ENCODE measurements around the gene NPBWR2.
A peak's percentile ranks its signal among the peaks of the same experiment; 100 is the strongest.
"Not testable (repeated sequence)": the region's sequence is repeated elsewhere in the genome, so short reads cannot be mapped to it uniquely, and the experiment has no call there.

NPBWR2 gene

GRCh38 chr20:64133951-64134407, 26.6 kb upstream of the NPBWR2 start:
- peaks cover 31% of the 10 kb centered on the region for H3K27me3 Mint-ChIP-seq
- ATAC-seq (peak; percentile 26), DNase-seq (no peak)
- H3K4me1 Mint-ChIP-seq = no peaks in the 10 kb centered on the region
- peak overlapping the region in 1 of 2 donors; percentile 71 for H3K27ac Mint-ChIP-seq
- H3K4me3 Mint-ChIP-seq = no peak overlapping the region
- H3K9me3 Mint-ChIP-seq = no peaks in the 10 kb centered on the region

GRCh38 chr20:64131406-64131805, 24.0 kb upstream of the NPBWR2 start:
- peak; percentile 52 for ATAC-seq
- H3K4me1 Mint-ChIP-seq = no peaks in the 10 kb centered on the region
- DNase-seq = no peak
- H3K4me3 Mint-ChIP-seq = no peak overlapping the region
- no peaks in the 10 kb centered on the region for H3K9me3 Mint-ChIP-seq
- peaks cover 42% of the 10 kb centered on the region for H3K27me3 Mint-ChIP-seq
- no peak overlapping the region for H3K27ac Mint-ChIP-seq

- Mint-ChIP-seq H3K4me1 (no peaks in the 10 kb centered on the region), H3K9me3 (no peaks in the 10 kb centered on the region), H3K27me3 (peaks cover 38% of the 10 kb centered on the region), H3K4me3 (no peak overlapping the region), H3K27ac (no peak overlapping the region)
- DNase-seq (no peak), ATAC-seq (no peak)
Observed at GRCh38 chr20:64130876-64131275, 23.5 kb upstream of the NPBWR2 start.

- Mint-ChIP-seq H3K4me3 (no peak overlapping the region), H3K4me1 (no peaks in the 10 kb centered on the region), H3K27me3 (peaks cover 32% of the 10 kb centered on the region), H3K9me3 (no peaks in the 10 kb centered on the region), H3K27ac (no peak overlapping the region)
- DNase-seq (no peak), ATAC-seq (no peak)
Observed at GRCh38 chr20:64130271-64130670, 22.9 kb upstream of the NPBWR2 start.

GRCh38 chr20:64129146-64129782, 21.9 kb upstream of the NPBWR2 start:
- ATAC-seq (no peak), DNase-seq (no peak)
- Mint-ChIP-seq H3K9me3 (no peaks in the 10 kb centered on the region), H3K27ac (no peak overlapping the region), H3K4me3 (no peak overlapping the region), H3K4me1 (no peaks in the 10 kb centered on the region), H3K27me3 (peaks cover 23% of the 10 kb centered on the region)

GRCh38 chr20:64123517-64123916, 16.2 kb upstream of the NPBWR2 start:
- Mint-ChIP-seq H3K4me1 (peaks cover 13% of the 10 kb centered on the region), H3K27me3 (peaks cover 25% of the 10 kb centered on the region)
- not testable (repeated sequence) for DNase-seq, H3K27ac Mint-ChIP-seq, ATAC-seq, H3K4me3 Mint-ChIP-seq, H3K9me3 Mint-ChIP-seq

- not testable (repeated sequence) for H3K9me3 Mint-ChIP-seq, H3K4me3 Mint-ChIP-seq, DNase-seq, ATAC-seq, H3K27ac Mint-ChIP-seq
- Mint-ChIP-seq H3K4me1 (peaks cover 13% of the 10 kb centered on the region), H3K27me3 (peaks cover 20% of the 10 kb centered on the region)
Observed at GRCh38 chr20:64122927-64123326, 15.6 kb upstream of the NPBWR2 start.

- Mint-ChIP-seq H3K4me1 (peaks cover 13% of the 10 kb centered on the region), H3K27me3 (peaks cover 20% of the 10 kb centered on the region), H3K27ac (no peak overlapping the region), H3K9me3 (no peaks in the 10 kb centered on the region), H3K4me3 (no peak overlapping the region)
- ATAC-seq (no peak), DNase-seq (no peak)
Observed at GRCh38 chr20:64121586-64121985, 14.2 kb upstream of the NPBWR2 start.

GRCh38 chr20:64119681-64120341, 12.4 kb upstream of the NPBWR2 start:
- peak; percentile 27 for ATAC-seq

GRCh38 chr20:64119301-64119680, 11.9 kb upstream of the NPBWR2 start:
- Mint-ChIP-seq H3K27me3 (peaks cover 20% of the 10 kb centered on the region), H3K4me3 (no peak overlapping the region), H3K27ac (no peak overlapping the region), H3K9me3 (no peaks in the 10 kb centered on the region), H3K4me1 (peaks cover 13% of the 10 kb centered on the region)
- ATAC-seq = no peak
- DNase-seq = no peak

More at GRCh38 chr20:64119681-64120341, 12.4 kb upstream of the NPBWR2 start:
- peak overlapping the region; percentile 66 to 78 for H3K4me3 Mint-ChIP-seq
- peaks cover 20% of the 10 kb centered on the region for H3K27me3 Mint-ChIP-seq
- peak overlapping the region in 1 of 2 donors; percentile 78 for H3K27ac Mint-ChIP-seq
- no peak for DNase-seq
- H3K9me3 Mint-ChIP-seq = no peaks in the 10 kb centered on the region
- peaks cover 13% of the 10 kb centered on the region for H3K4me1 Mint-ChIP-seq

GRCh38 chr20:64117432-64117777, 10.0 kb upstream of the NPBWR2 start:
- not testable (repeated sequence) for ATAC-seq, DNase-seq, H3K9me3 Mint-ChIP-seq, H3K4me3 Mint-ChIP-seq, H3K27ac Mint-ChIP-seq
- peaks cover 15% of the 10 kb centered on the region for H3K4me1 Mint-ChIP-seq
- H3K27me3 Mint-ChIP-seq = peaks cover 11% of the 10 kb centered on the region

- no peaks in the 10 kb centered on the region for H3K9me3 Mint-ChIP-seq
- ATAC-seq (no peak), DNase-seq (peak in 1 of 2 donors; percentile 7)
- peaks cover 19% of the 10 kb centered on the region for H3K4me1 Mint-ChIP-seq
- no peak overlapping the region for H3K27ac Mint-ChIP-seq
- H3K4me3 Mint-ChIP-seq = no peak overlapping the region
- peaks cover 7% of the 10 kb centered on the region for H3K27me3 Mint-ChIP-seq
Observed at GRCh38 chr20:64116541-64117431, 9.4 kb upstream of the NPBWR2 start.

GRCh38 chr20:64116016-64116415, 8.7 kb upstream of the NPBWR2 start:
- peaks cover 19% of the 10 kb centered on the region for H3K4me1 Mint-ChIP-seq
- no peaks in the 10 kb centered on the region for H3K27me3 Mint-ChIP-seq
- no peak overlapping the region for H3K4me3 Mint-ChIP-seq
- H3K9me3 Mint-ChIP-seq = no peaks in the 10 kb centered on the region
- ATAC-seq (no peak), DNase-seq (no peak)
- H3K27ac Mint-ChIP-seq = no peak overlapping the region

- Mint-ChIP-seq H3K27ac (no peak overlapping the region), H3K4me3 (no peak overlapping the region), H3K27me3 (no peaks in the 10 kb centered on the region), H3K9me3 (no peaks in the 10 kb centered on the region), H3K4me1 (peaks cover 16% of the 10 kb centered on the region)
- DNase-seq (peak in 1 of 2 donors; percentile 8), ATAC-seq (no peak)
Observed at GRCh38 chr20:64115171-64115911, 8.0 kb upstream of the NPBWR2 start.

GRCh38 chr20:64114356-64114971, 7.1 kb upstream of the NPBWR2 start:
- H3K27ac Mint-ChIP-seq = no peak overlapping the region
- H3K4me1 Mint-ChIP-seq = peaks cover 7% of the 10 kb centered on the region
- DNase-seq = peak in 1 of 2 donors; percentile 7

More at GRCh38 chr20:64114356-64114971, 7.1 kb upstream of the NPBWR2 start:
- no peaks in the 10 kb centered on the region for H3K27me3 Mint-ChIP-seq
- no peak for ATAC-seq
- no peak overlapping the region for H3K4me3 Mint-ChIP-seq
- H3K9me3 Mint-ChIP-seq = no peaks in the 10 kb centered on the region

All from stimulated activated naive CD8-positive, alpha-beta T cell treated with anti-CD3 and anti-CD28 coated beads, Interleukin-15, amount 100 ng/mL, for 72 hours (primary cell).